Aorta (tissue), 5 donors: ENCODE measurements around the gene DTD2. TPM values are rescaled to one million over a fixed set of nuclear protein-coding genes. Genes with fewer than 3 reads are reported as not detected.

Source experiments
- ATAC-seq: fragments of 200-7000 bp; cut with Tn5 transposase; one replicate; pipeline ENCODE4 v1.9.1; 2022; ENCODE audit warnings: moderate library complexity; ENCODE audit not compliant: low FRiP score
- DNase-seq, 2 donors: peaks; one replicate each; pipeline ENCODE4 v3.0.0-alpha.2; 2020
- H3K27ac ChIP-seq, 2 donors: one replicate each; pipeline ENCODE4 v1.5.1; 2013; ENCODE audit warnings: low read length in 2 of 2, mild to moderate bottlenecking in 2 of 2, moderate library complexity in 2 of 2, control low read depth in 1 of 2, inconsistent platforms in 1 of 2, low read depth in 1 of 2
- H3K27me3 ChIP-seq, 2 donors: one replicate each; pipeline ENCODE4 v1.6.1; 2013; ENCODE audit warnings: control low read depth in 1 of 2, low read length in 1 of 2, mild to moderate bottlenecking in 1 of 2, moderate library complexity in 1 of 2; ENCODE audit not compliant: insufficient read depth in 2 of 2, control insufficient read depth in 1 of 2
- H3K36me3 ChIP-seq, 2 donors: one replicate each; pipeline ENCODE4 v1.6.1; 2013; ENCODE audit warnings: control low read depth in 1 of 2, low read length in 1 of 2, mild to moderate bottlenecking in 1 of 2; ENCODE audit not compliant: insufficient read depth in 2 of 2, control insufficient read depth in 1 of 2
- H3K4me1 ChIP-seq, 2 donors: one replicate each; pipeline ENCODE4 v1.6.1; 2013; ENCODE audit warnings: low read length in 2 of 2, control low read depth in 1 of 2, mild to moderate bottlenecking in 1 of 2, moderate library complexity in 1 of 2; ENCODE audit not compliant: insufficient read depth in 2 of 2, control insufficient read depth in 1 of 2
- H3K4me3 ChIP-seq, 2 donors: one replicate each; pipeline ENCODE4 v1.5.1; 2013; ENCODE audit warnings: low read length in 2 of 2, control low read depth in 1 of 2, mild to moderate bottlenecking in 1 of 2
- H3K9me3 ChIP-seq: one replicate; pipeline ENCODE4 v1.6.1; 2013; ENCODE audit warnings: mild to moderate bottlenecking, low read length; ENCODE audit not compliant: control insufficient read depth
- WGBS, 2 donors: extraction: QIAGEN DNeasy Blood & Tissue Kit; methylation state at CpG; one replicate each; pipeline ENCODE4 v1.1.7; 2013; 5-methylcytosine and 5-hydroxymethylcytosine counted together
- intact Hi-C, 2 donors: fragments of 100-400 bp; cut with DNase I; formaldehyde crosslinking; loops; one replicate each; pipeline versions ENCODE4 v1.14.2 to v1.15.0; 2022
- polyA plus RNA-seq, 2 donors: library from polyadenylated mRNA; stranded (reverse); fragments of 200-250 nt; gene quantifications; one replicate each; pipeline ENCODE4 v1.2.3, GENCODE V29; 2013
- total RNA-seq, 2 donors: library from RNA; stranded (reverse); fragmentation: NEBNext Ultra II Directional; extraction: Animal tissue kit (Norgen Biotek cat#: 25700); gene quantifications; one replicate each; pipeline ENCODE4 v1.2.1, GENCODE V29; 2021
- donor health status: healthy with polysubstance abuse.
- donor health status: Bipolar disorder and iron deficiency.
- donor health status: DM: no; HTN: no; CAD: no.
- donor health status: DM: no; HTN: no; CAD: no.
- donor health status: DM: yes; HTN: yes; CAD: no.

Gene DTD2
- total and polyA plus RNA-seq, 4 donors = 10.0 to 16.9 (median 14.0) TPM

DNA sequence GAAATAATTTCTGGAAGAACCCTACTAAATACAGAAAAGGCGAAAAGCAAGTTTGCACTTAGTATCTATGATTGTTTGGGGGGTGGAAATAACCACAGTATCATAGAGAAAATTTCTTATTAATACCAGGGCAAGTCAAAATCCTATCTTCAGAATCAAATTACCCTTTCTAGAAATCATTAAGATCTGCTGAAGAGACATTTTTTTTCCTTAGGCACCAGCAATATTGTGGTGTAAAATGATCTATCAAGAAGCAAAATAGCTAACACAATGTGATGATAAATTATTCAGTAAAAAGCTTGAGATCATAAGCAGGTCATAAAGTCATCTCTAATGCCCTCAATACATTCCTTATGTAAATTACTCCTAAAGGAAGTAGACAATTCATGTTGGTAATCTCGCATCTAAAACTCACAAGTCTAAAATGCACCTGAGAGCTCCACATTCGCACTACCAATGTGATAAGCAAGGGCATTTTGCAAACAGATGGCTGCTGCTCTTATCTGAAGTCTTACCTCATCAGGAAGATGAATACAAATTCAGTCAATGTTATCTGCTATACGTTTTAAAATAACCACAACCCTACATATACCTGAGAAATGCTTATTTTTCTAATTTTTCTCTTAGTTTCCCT lies 51.6 kb downstream of the DTD2 start:
- Histone ChIP-seq H3K36me3 (peaks cover 0 to 4% of the 10 kb centered on the region in 2 donors), H3K4me3 (no peak overlapping the region), H3K4me1 (peaks cover 0 to 1% of the 10 kb centered on the region in 2 donors), H3K27ac (no peak overlapping the region), H3K9me3 (no peaks in the 10 kb centered on the region), H3K27me3 (no peaks in the 10 kb centered on the region)
- 85 to 86% methylated on average over 4 of the region's 4 CpGs for WGBS, 2 donors
- intact Hi-C loops = loop anchor here in 1 of 2 donors (10.0 kb wide), 1 partner anchor 49 kb away; the partner anchor contains the start of gene DTD2
- ATAC-seq (no peak), DNase-seq (no peak)

- Histone ChIP-seq H3K4me3 (no peak overlapping the region), H3K36me3 (peaks cover 0 to 4% of the 10 kb centered on the region in 2 donors), H3K4me1 (peaks cover 0 to 1% of the 10 kb centered on the region in 2 donors)
Measured at GRCh38 chr14:31405106-31405505, 52.2 kb downstream of the DTD2 start.

DNA sequence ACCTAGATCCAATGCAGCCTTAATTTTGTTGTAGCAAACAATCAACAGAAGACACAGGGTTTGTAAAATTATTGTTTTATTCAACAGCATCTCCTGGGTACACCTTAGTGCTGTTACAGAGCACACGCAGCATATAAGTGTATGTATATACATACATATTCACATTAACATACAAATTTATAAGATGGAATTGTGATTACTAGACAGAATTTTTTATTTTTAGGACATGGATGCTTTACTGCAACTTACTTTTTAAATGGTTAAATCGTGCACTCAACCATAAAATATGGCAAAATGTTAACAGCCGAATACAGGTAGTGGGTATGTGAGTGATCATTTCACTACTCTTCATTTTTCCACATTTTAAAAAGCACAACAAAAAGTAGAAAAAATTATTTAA lies 53.6 kb downstream of the DTD2 start:
- intact Hi-C loops = loop anchor here in 1 of 2 donors (10.0 kb wide), 1 partner anchor 51 kb away; the partner anchor contains the start of gene DTD2
- no peaks in the 10 kb centered on the region for H3K9me3 ChIP-seq
- H3K27me3 ChIP-seq = no peaks in the 10 kb centered on the region
- no peak overlapping the region for H3K27ac ChIP-seq
- DNase-seq (no peak), ATAC-seq (no peak)
- peaks cover 0 to 1% of the 10 kb centered on the region in 2 donors for H3K4me1 ChIP-seq
- no peak overlapping the region for H3K4me3 ChIP-seq
- WGBS, 2 donors = 95 to 97% methylated on average over 3 of the region's 3 CpGs
- H3K36me3 ChIP-seq = peaks cover 0 to 4% of the 10 kb centered on the region in 2 donors

More at GRCh38 chr14:31405106-31405505, 52.2 kb downstream of the DTD2 start:
- ATAC-seq (no peak), DNase-seq (no peak)
- intact Hi-C loops = loop anchor here in 1 of 2 donors (10.0 kb wide), 1 partner anchor 50 kb away; the partner anchor contains the start of gene DTD2
- Histone ChIP-seq H3K27me3 (no peaks in the 10 kb centered on the region), H3K9me3 (no peaks in the 10 kb centered on the region), H3K27ac (no peak overlapping the region)
- 97% methylated on average over 8 of the region's 8 CpGs for WGBS, 2 donors

- intact Hi-C loops = loop anchor here in 1 of 2 donors (10.0 kb wide), 1 partner anchor 52 kb away; the partner anchor contains the start of gene DTD2
- Histone ChIP-seq H3K27me3 (no peaks in the 10 kb centered on the region), H3K4me3 (no peak overlapping the region), H3K36me3 (peaks cover 2 to 4% of the 10 kb centered on the region in 2 donors), H3K4me1 (peaks cover 0 to 1% of the 10 kb centered on the region in 2 donors), H3K9me3 (no peaks in the 10 kb centered on the region), H3K27ac (no peak overlapping the region)
- ATAC-seq = no peak
- no peak for DNase-seq
- WGBS, 2 donors = 66 to 75% methylated on average over 2 of the region's 2 CpGs
Measured at GRCh38 chr14:31402764-31403439, 54.4 kb downstream of the DTD2 start.

- Histone ChIP-seq H3K4me3 (no peak overlapping the region), H3K27me3 (no peaks in the 10 kb centered on the region), H3K27ac (no peak overlapping the region), H3K36me3 (peaks cover 2 to 4% of the 10 kb centered on the region in 2 donors), H3K9me3 (no peaks in the 10 kb centered on the region), H3K4me1 (peaks cover 0 to 1% of the 10 kb centered on the region in 2 donors)
- intact Hi-C loops = loop anchor here in 1 of 2 donors (10.0 kb wide), 1 partner anchor 53 kb away; the partner anchor contains the start of gene DTD2
- WGBS, 2 donors = 92 to 97% methylated on average over 3 of the region's 3 CpGs
- DNase-seq (no peak), ATAC-seq (no peak)
Measured at GRCh38 chr14:31401369-31401932, 55.9 kb downstream of the DTD2 start.

GRCh38 chr14:31400031-31400638 lies 57.2 kb downstream of the DTD2 start:
- WGBS, 2 donors = 85 to 87% methylated on average over 5 of the region's 5 CpGs
- no peaks in the 10 kb centered on the region for H3K9me3 ChIP-seq
- H3K4me3 ChIP-seq = no peak overlapping the region
- DNase-seq = no peak
- no peak for ATAC-seq
- intact Hi-C loops = loop anchor here in 1 of 2 donors (10.0 kb wide), 1 partner anchor 55 kb away; the partner anchor contains the start of gene DTD2
- peaks cover 2 to 4% of the 10 kb centered on the region in 2 donors for H3K36me3 ChIP-seq
- no peaks in the 10 kb centered on the region for H3K27me3 ChIP-seq
- H3K4me1 ChIP-seq = peaks cover 0 to 1% of the 10 kb centered on the region in 2 donors
- no peak overlapping the region for H3K27ac ChIP-seq

Other genes starting within 250 kb of the DTD2 start
- gene HECTD1, start 249.7 kb downstream of the DTD2 start, total RNA-seq = 100 to 1,000 TPM; 137 to 164 TPM
- gene HECTD1, start 249.7 kb downstream of the DTD2 start, polyA plus RNA-seq = 10 to 100 TPM; 23.5 to 47.6 TPM
- gene HEATR5A, start 37.0 kb downstream of the DTD2 start, total RNA-seq = 10 to 100 TPM; 41.3 to 53.0 TPM
- 1 to 10 TPM; 7.5 to 9.3 TPM for gene HEATR5A, start 37.0 kb downstream of the DTD2 start, polyA plus RNA-seq
- gene GPR33, start 30.5 kb upstream of the DTD2 start, total RNA-seq = not detected
- gene GPR33, start 30.5 kb upstream of the DTD2 start, polyA plus RNA-seq = not detected
- gene NUBPL, start 103.9 kb upstream of the DTD2 start, total RNA-seq = 10 to 100 TPM; 10.7 to 15.9 TPM
- 1 to 10 TPM; 6.6 to 8.4 TPM for gene NUBPL, start 103.9 kb upstream of the DTD2 start, polyA plus RNA-seq